H1 (cell line): ENCODE measurements around the gene FXN. TPM values are rescaled to one million over a fixed set of nuclear protein-coding genes. Genes with fewer than 3 reads are reported as not detected.

ENCODE experiments used
- ATF2 ChIP-seq: IDR thresholded peaks from 2 replicates; pipeline ENCODE4 v1.6.1; 2012; ENCODE audit warnings: low read length, inconsistent platforms
- CHD7 ChIP-seq: fragments of 300-600 bp; sonication (generic); IDR thresholded peaks from 2 replicates; pipeline ENCODE4 v1.7.1; 2012; ENCODE audit warnings: low read length, moderate library complexity, mild to moderate bottlenecking, inconsistent platforms; ENCODE audit not compliant: insufficient replicate concordance
- CTCF ChIP-seq, 3 experiments: IDR thresholded peaks; 1 replicate in 2 of 3; 2 replicates in 1 of 3; pipeline versions ENCODE4 v1.5.1 to v1.6.1; 2011; ENCODE audit warnings: low read length in 3 of 3, mild to moderate bottlenecking in 3 of 3, inconsistent platforms in 2 of 3, low read depth in 1 of 3, moderate library complexity in 1 of 3; ENCODE audit not compliant: insufficient read depth in 1 of 3; ENCODE audit errors: control extremely low read depth in 1 of 3
- GABPA ChIP-seq: IDR thresholded peaks from 2 replicates; pipeline ENCODE4 v1.6.1; 2011; ENCODE audit warnings: mild to moderate bottlenecking, low read length, moderate library complexity, borderline replicate concordance; ENCODE audit not compliant: insufficient read depth
- HDAC2 ChIP-seq, 2 experiments: fragments of 300-600 bp in 1 of 2; sonication (generic) in 1 of 2; IDR thresholded peaks; 2 replicates each; pipeline ENCODE4 v1.6.1; 2011 to 2012; ENCODE audit warnings: low read depth in 2 of 2, low read length in 2 of 2, mild to moderate bottlenecking in 2 of 2, moderate library complexity in 2 of 2, borderline replicate concordance in 1 of 2, inconsistent platforms in 1 of 2
- TAF1 ChIP-seq: IDR thresholded peaks from 2 replicates; pipeline ENCODE4 v1.6.1; 2011; ENCODE audit warnings: mild to moderate bottlenecking, low read depth, low read length
- polyA plus RNA-seq, 7 experiments: library from polyadenylated mRNA; depleted of rRNA in 3 of 7; stranded (reverse) in 5 of 7; unstranded in 2 of 7; fragments of >200 nt in 5 of 7; fragments of 200-250 nt in 2 of 7; gene quantifications; 1 replicate in 5 of 7; 2 replicates in 1 of 7; 4 replicates in 1 of 7; pipeline versions ENCODE4 v1.2.1 to v1.2.3, GENCODE V29; 2011 to 2013; ENCODE audit warnings: missing spikeins in 2 of 7, mixed read lengths in 2 of 7
- total RNA-seq: library from RNA; stranded (reverse); fragmentation: NEBNext Ultra II Directional; extraction: Animal tissue kit (Norgen Biotek cat#: 25700); gene quantifications from 2 replicates; pipeline ENCODE4 v1.2.1, GENCODE V29; 2021

Gene FXN
- total and polyA plus RNA-seq, 2 of the 8 experiments (the other 6 are each of a cell fraction or from before 2014, with no cell fraction given) = 34.2 to 37.5 TPM

GRCh38 chr9:69089491-69089890 lies 53.9 kb downstream of the FXN start (continued):
- TF ChIP-seq CHD7 = no peak
- no peak for TF ChIP-seq GABPA
- TF ChIP-seq ATF2 = 0 out of 2 replicates have a peak, but pooled peaks have one; percentile 60
- no peak for TF ChIP-seq HDAC2 (IDR thresholded peaks at IDR 0.05; ENCODE audit: borderline replicate concordance in 1 of 2, low read depth in 2 of 2, low read length in 2 of 2)
- TF ChIP-seq TAF1 = 0 out of 2 replicates have a peak, but pooled peaks have one; percentile 17
- peak in 2 of 3 experiments; percentile 16 to 23; a peak in 2 of 4 replicates for TF ChIP-seq CTCF (IDR thresholded peaks at IDR 0.05; ENCODE audit: control extremely low read depth in 1 of 3, insufficient read depth in 1 of 3, low read depth in 1 of 3, low read length in 3 of 3)
